H1 (cell line): Measurements from ENCODE around the gene VAMP3. TPM values are rescaled to one million over a fixed set of nuclear protein-coding genes. Genes with fewer than 3 reads are reported as not detected.

ENCODE experiments used
- CTCF ChIA-PET: fragments of 300-600 bp; sonication (Branson Sonifier 250); formaldehyde crosslinking; loops from one replicate; lab custom pipeline; 2021; ENCODE audit not compliant: partially characterized antibody; lab: Charles Lee
- POLR2A ChIA-PET: fragments of 300-600 bp; sonication (Branson Sonifier 250); formaldehyde crosslinking; loops from one replicate; lab custom pipeline; 2021; ENCODE audit warnings: inconsistent platforms; ENCODE audit not compliant: partially characterized antibody; lab: Charles Lee
- DNase-seq, 2 experiments: peaks; one replicate each; pipeline versions ENCODE4 v3.0.0 to v3.0.0-alpha.2; 2010 to 2022; ENCODE audit warnings: low spot score in 2 of 2, low read depth in 1 of 2, mixed read lengths in 1 of 2
- FAIRE-seq: peaks from 2 replicates; lab custom pipeline; 2011; peaks lifted over from hg19 to GRCh38; lab: Jason Lieb, UNC
- H2AFZ ChIP-seq: 2 replicates; pipeline ENCODE4 v1.8.1; 2012; ENCODE audit warnings: low read length, inconsistent platforms
- H2AK5ac ChIP-seq: 2 replicates; pipeline ENCODE4 v1.6.1; 2013; ENCODE audit warnings: low read depth, low read length
- H2BK120ac ChIP-seq: replicated peaks from 2 replicates; pipeline ENCODE3; 2013; ENCODE audit warnings: low read depth, low read length, inconsistent platforms
- H2BK12ac ChIP-seq: 2 replicates; pipeline ENCODE4 v1.6.1; 2013; ENCODE audit warnings: low read depth, low read length
- H2BK15ac ChIP-seq: 2 replicates; pipeline ENCODE4 v1.6.1; 2013; ENCODE audit warnings: low read length
- H2BK20ac ChIP-seq: 2 replicates; pipeline ENCODE4 v1.6.1; 2013; ENCODE audit warnings: low read length
- H2BK5ac ChIP-seq: 2 replicates; pipeline ENCODE4 v1.6.1; 2013; ENCODE audit warnings: low read depth, low read length
- H3K14ac ChIP-seq: 2 replicates; pipeline ENCODE4 v1.6.1; 2013; ENCODE audit warnings: inconsistent platforms; ENCODE audit not compliant: insufficient read length
- H3K18ac ChIP-seq: 2 replicates; pipeline ENCODE4 v1.6.1; 2013; ENCODE audit warnings: low read length; ENCODE audit errors: extremely low read depth
- H3K23ac ChIP-seq: 2 replicates; pipeline ENCODE4 v1.6.1; 2013; ENCODE audit warnings: inconsistent platforms; ENCODE audit not compliant: insufficient read length
- H3K23me2 ChIP-seq: 2 replicates; pipeline ENCODE4 v1.6.1; 2013; ENCODE audit warnings: low read depth, low read length
- H3K27ac ChIP-seq: 2 replicates; pipeline ENCODE4 v1.6.1; 2011; ENCODE audit warnings: low read depth, low read length, inconsistent platforms
- H3K27me3 ChIP-seq, 4 experiments: replicated peaks in 1 of 4; 1 replicate in 1 of 4; 2 replicates in 3 of 4; pipeline versions ENCODE4 v1.6.1 to v1.8.1; 2011 to 2013; ENCODE audit warnings: low read length in 3 of 4, mild to moderate bottlenecking in 3 of 4, inconsistent platforms in 2 of 4, mixed read lengths in 2 of 4, moderate library complexity in 1 of 4; ENCODE audit not compliant: control insufficient read depth in 3 of 4, insufficient read depth in 3 of 4; ENCODE audit errors: extremely low read depth in 1 of 4
- H3K36me3 ChIP-seq, 4 experiments: 2 replicates each; pipeline versions ENCODE4 v1.6.1 to v1.8.1; 2011 to 2013; ENCODE audit warnings: mild to moderate bottlenecking in 4 of 4, low read length in 3 of 4, moderate library complexity in 2 of 4, control low read depth in 1 of 4, inconsistent platforms in 1 of 4; ENCODE audit not compliant: insufficient read depth in 4 of 4, control insufficient read depth in 2 of 4
- H3K4ac ChIP-seq: replicated peaks from 2 replicates; pipeline ENCODE3; 2013; ENCODE audit warnings: low read length, low read depth, mixed read lengths, inconsistent platforms; ENCODE audit not compliant: insufficient read length
- H3K4me1 ChIP-seq, 4 experiments: replicated peaks in 1 of 4; 1 replicate in 1 of 4; 2 replicates in 3 of 4; pipeline versions ENCODE4 v1.6.1 to v1.8.1; 2011 to 2013; ENCODE audit warnings: low read length in 3 of 4, inconsistent platforms in 2 of 4, mixed read lengths in 1 of 4; ENCODE audit not compliant: insufficient read depth in 4 of 4, control insufficient read depth in 3 of 4
- H3K4me2 ChIP-seq, 2 experiments: 2 replicates each; pipeline versions ENCODE4 v1.6.1 to v1.8.1; 2011 to 2013; ENCODE audit warnings: low read depth in 2 of 2, low read length in 2 of 2, control low read depth in 1 of 2, inconsistent platforms in 1 of 2, mild to moderate bottlenecking in 1 of 2; ENCODE audit not compliant: insufficient read depth in 1 of 2
- H3K4me3 ChIP-seq, 4 experiments: fragments of 200-600, 300-600 bp in 1 of 4; sonication (generic), shearing (Covaris generic), sonication (Bioruptor Twin) in 1 of 4; 2 replicates each; pipeline versions ENCODE4 v1.5.1 to v1.8.1; 2011 to 2016; ENCODE audit warnings: low read length in 4 of 4, low read depth in 3 of 4, control low read depth in 2 of 4, inconsistent platforms in 2 of 4, mild to moderate bottlenecking in 2 of 4, mixed read lengths in 1 of 4, moderate library complexity in 1 of 4; ENCODE audit not compliant: insufficient read depth in 2 of 4; ENCODE audit errors: extremely low read depth in 1 of 4
- H3K56ac ChIP-seq: replicated peaks from 2 replicates; pipeline ENCODE3; 2013; ENCODE audit warnings: low read depth, mild to moderate bottlenecking, mixed read lengths, low read length, inconsistent platforms; ENCODE audit not compliant: insufficient read length
- H3K79me1 ChIP-seq: 2 replicates; pipeline ENCODE4 v1.6.1; 2013; ENCODE audit warnings: low read depth, low read length, control low read depth
- H3K79me2 ChIP-seq, 2 experiments: 2 replicates each; pipeline versions ENCODE4 v1.6.1 to v1.8.1; 2012 to 2013; ENCODE audit warnings: low read length in 2 of 2, mild to moderate bottlenecking in 2 of 2, inconsistent platforms in 1 of 2; ENCODE audit not compliant: insufficient read depth in 2 of 2, control insufficient read depth in 1 of 2
- H3K9ac ChIP-seq, 4 experiments: replicated peaks in 1 of 4; 1 replicate in 1 of 4; 2 replicates in 3 of 4; pipeline versions ENCODE4 v1.6.1 to v1.8.1; 2011 to 2013; ENCODE audit warnings: low read depth in 3 of 4, low read length in 3 of 4, control low read depth in 2 of 4, mild to moderate bottlenecking in 2 of 4, moderate library complexity in 2 of 4, inconsistent platforms in 1 of 4; ENCODE audit errors: extremely low read depth in 1 of 4
- H3K9me3 ChIP-seq, 2 experiments: 2 replicates each; pipeline versions ENCODE4 v1.6.1 to v1.8.1; 2012 to 2013; ENCODE audit warnings: mild to moderate bottlenecking in 2 of 2, moderate library complexity in 2 of 2, control low read depth in 1 of 2, inconsistent platforms in 1 of 2, low read depth in 1 of 2, low read length in 1 of 2, mixed read lengths in 1 of 2; ENCODE audit not compliant: insufficient read depth in 2 of 2
- H4K20me1 ChIP-seq, 2 experiments: replicated peaks in 1 of 2; 2 replicates each; pipeline versions ENCODE3 to v1.8.1; 2011 to 2013; ENCODE audit warnings: inconsistent platforms in 2 of 2, low read length in 2 of 2, mild to moderate bottlenecking in 1 of 2; ENCODE audit not compliant: insufficient read depth in 2 of 2, control insufficient read depth in 1 of 2
- H4K5ac ChIP-seq: 2 replicates; pipeline ENCODE4 v1.6.1; 2013; ENCODE audit warnings: low read length, low read depth, mixed read lengths, inconsistent platforms; ENCODE audit not compliant: insufficient read length
- H4K8ac ChIP-seq: 2 replicates; pipeline ENCODE4 v1.8.0; 2013; ENCODE audit warnings: mild to moderate bottlenecking, moderate library complexity, low read length, inconsistent platforms; ENCODE audit not compliant: insufficient read depth; ENCODE audit errors: extremely low read depth
- H4K91ac ChIP-seq: replicated peaks from 2 replicates; pipeline ENCODE3; 2013; ENCODE audit warnings: low read length, mixed read lengths, inconsistent platforms; ENCODE audit not compliant: insufficient read length
- CHD1 ChIP-seq: IDR thresholded peaks from 2 replicates; pipeline ENCODE4 v1.6.1; 2012; ENCODE audit warnings: low read depth, low read length, improper control_type of control experiment
- EP300 ChIP-seq, 2 experiments: IDR thresholded peaks; 1 replicate in 1 of 2; 2 replicates in 1 of 2; pipeline ENCODE4 v1.6.1; 2011 to 2012; ENCODE audit warnings: low read depth in 2 of 2, low read length in 2 of 2, mild to moderate bottlenecking in 2 of 2, borderline replicate concordance in 1 of 2, inconsistent platforms in 1 of 2, moderate library complexity in 1 of 2
- JUND ChIP-seq: IDR thresholded peaks from 2 replicates; pipeline ENCODE4 v1.6.1; 2011; ENCODE audit warnings: mild to moderate bottlenecking, improper control_type of control experiment, low read length
- PHF8 ChIP-seq: fragments of 200-600 bp; sonication (generic); conservative IDR thresholded peaks from 2 replicates; pipeline ENCODE4 v1.7.1; 2012; ENCODE audit warnings: low read depth, mild to moderate bottlenecking, inconsistent platforms, low read length, moderate library complexity
- SP1 ChIP-seq: IDR thresholded peaks from 2 replicates; pipeline ENCODE4 v1.6.1; 2011; ENCODE audit warnings: low read depth, low read length
- WGBS, 2 experiments: shearing (Covaris generic) in 1 of 2; methylation state at CpG; one replicate each; pipeline versions ENCODE4 v1.1.6 to v1.1.7; 2013 to 2015; ENCODE audit warnings: low lambda C conversion rate in 2 of 2, mixed read lengths in 2 of 2, inconsistent platforms in 1 of 2, low coverage in 1 of 2, missing lambda C conversion rate in 1 of 2; ENCODE audit not compliant: insufficient replicate concordance in 2 of 2, insufficient coverage in 1 of 2, insufficient read length in 1 of 2; ENCODE audit errors: extremely low coverage in 1 of 2, missing lambda C conversion rate in 1 of 2; 5-methylcytosine and 5-hydroxymethylcytosine counted together
- polyA plus RNA-seq, 7 experiments: library from polyadenylated mRNA; depleted of rRNA in 3 of 7; stranded (reverse) in 5 of 7; unstranded in 2 of 7; fragments of >200 nt in 5 of 7; fragments of 200-250 nt in 2 of 7; gene quantifications; 1 replicate in 5 of 7; 2 replicates in 1 of 7; 4 replicates in 1 of 7; pipeline versions ENCODE4 v1.2.1 to v1.2.3, GENCODE V29; 2011 to 2013; ENCODE audit warnings: missing spikeins in 2 of 7, mixed read lengths in 2 of 7
- total RNA-seq: library from RNA; stranded (reverse); fragmentation: NEBNext Ultra II Directional; extraction: Animal tissue kit (Norgen Biotek cat#: 25700); gene quantifications from 2 replicates; pipeline ENCODE4 v1.2.1, GENCODE V29; 2021

VAMP3 gene
- total and polyA plus RNA-seq, 2 of the 8 experiments (the other 6 are each of a cell fraction or from before 2014, with no cell fraction given): 27.9 to 36.7 TPM

DNA sequence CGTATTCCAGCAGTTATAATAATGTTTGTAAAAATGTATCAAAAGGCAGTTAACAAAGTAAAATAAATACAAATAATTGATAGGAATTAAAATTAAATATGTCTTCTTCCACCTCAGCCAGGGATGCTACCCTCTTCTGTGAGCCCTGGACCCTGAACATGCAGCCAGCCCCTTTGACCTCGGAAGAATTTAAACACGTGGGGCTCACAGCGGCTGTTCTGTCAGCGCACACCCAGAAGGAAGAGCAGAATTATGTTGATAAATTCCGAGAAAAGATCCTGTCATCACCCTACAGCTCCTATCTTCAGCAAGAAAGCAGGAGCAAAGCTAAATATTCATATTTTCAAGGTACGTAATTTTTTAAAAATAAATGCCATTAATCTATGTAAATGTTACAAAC lies 55.3 kb downstream of the VAMP3 start:
- H2BK15ac ChIP-seq: no peak overlapping the region
- no peaks in the 10 kb centered on the region for H3K79me2 ChIP-seq
- H3K4ac ChIP-seq: no peak overlapping the region
- no peaks in the 10 kb centered on the region for H3K23me2 ChIP-seq
- H2BK12ac ChIP-seq: no peak overlapping the region
- no peak overlapping the region for H2AFZ ChIP-seq
- 92% methylated on average over 7 of the region's 7 CpGs; no CpG with 5 or more reads in 1 of the 2 experiments for WGBS, 2 experiments
- no peak overlapping the region for H3K14ac ChIP-seq
- H4K20me1 ChIP-seq: no peaks in the 10 kb centered on the region
- no peak overlapping the region for H3K56ac ChIP-seq
- H3K4me1 ChIP-seq: no peaks in the 10 kb centered on the region
- no peak overlapping the region for H3K23ac ChIP-seq
- H3K4me2 ChIP-seq: no peak overlapping the region
- H3K9ac ChIP-seq: no peak overlapping the region
- no peak overlapping the region for H4K91ac ChIP-seq
- H2BK20ac ChIP-seq: no peak overlapping the region
- H4K5ac ChIP-seq: no peak overlapping the region
- H2BK120ac ChIP-seq: no peak overlapping the region
- CTCF ChIA-PET: interaction anchor here (1.1 kb wide), 2 partner anchors 94 to 116 kb away, joined by 3 read pairs; no protein-coding TSS in a partner anchor
- FAIRE-seq (no peak), DNase-seq (no peak)
- POLR2A ChIA-PET: no interaction called here
- H3K4me3 ChIP-seq: no peak overlapping the region
- no peak overlapping the region for H3K27ac ChIP-seq
- H3K18ac ChIP-seq: no peak overlapping the region
- H4K8ac ChIP-seq: no peak overlapping the region
- H2AK5ac ChIP-seq: no peak overlapping the region
- H3K36me3 ChIP-seq: peaks cover 2 to 35% (median 6%) of the 10 kb centered on the region in 4 experiments; a peak in 5 of 8 replicates
- no peak overlapping the region for H2BK5ac ChIP-seq
- H3K79me1 ChIP-seq: no peaks in the 10 kb centered on the region
- no peaks in the 10 kb centered on the region for H3K9me3 ChIP-seq
- no peaks in the 10 kb centered on the region for H3K27me3 ChIP-seq
- TF ChIP-seq PHF8 (no peak), SP1 (no peak), EP300 (IDR thresholded peaks at IDR 0.05; ENCODE audit: borderline replicate concordance in 1 of 2, low read depth in 2 of 2, low read length in 2 of 2) (no peak), JUND (no peak), CHD1 (no peak)
